Stimulated activated CD4-positive, alpha-beta T cell treated with anti-CD3 and anti-CD28 coated beads, Interleukin-15, amount 100 ng/mL, for 1 hour (primary cell): ENCODE data around the gene JMY.

Experiments
- DNase-seq, 2 donors: peaks; one replicate each; pipeline ENCODE4 v3.0.0-alpha.2; 2020; ENCODE audit warnings: low read depth in 1 of 2, low spot score in 1 of 2

Gene JMY

GRCh38 chr5:79285285-79285684 is 49.4 kb downstream of the JMY start:
- DNase-seq = no peak

GRCh38 chr5:79285833-79286232 is 49.9 kb downstream of the JMY start:
- DNase-seq = no peak

- no peak for DNase-seq
These were observed 51.4 kb downstream of the JMY start for GRCh38 chr5:79287380-79287779.

- DNase-seq = no peak
These were observed 52.0 kb downstream of the JMY start for GRCh38 chr5:79287907-79288306.

GRCh38 chr5:79295029-79295428 is 59.1 kb downstream of the JMY start:
- DNase-seq = no peak

- DNase-seq = no peak
These were observed 61.7 kb downstream of the JMY start for GRCh38 chr5:79297661-79298060.

GRCh38 chr5:79301046-79301712 is 65.2 kb downstream of the JMY start:
- DNase-seq = no peak

- DNase-seq = no peak
These were observed 66.5 kb downstream of the JMY start for GRCh38 chr5:79302454-79302853.

- DNase-seq = no peak
These were observed 69.8 kb downstream of the JMY start for GRCh38 chr5:79305706-79306105.

- DNase-seq = no peak
These were observed 83.1 kb downstream of the JMY start for GRCh38 chr5:79318935-79319614.

GRCh38 chr5:79329453-79329852 is 93.5 kb downstream of the JMY start:
- no peak for DNase-seq

GRCh38 chr5:79330071-79330470 is 94.1 kb downstream of the JMY start:
- no peak for DNase-seq

- DNase-seq = no peak
These were observed 98.1 kb downstream of the JMY start for GRCh38 chr5:79333852-79334557.

GRCh38 chr5:79346420-79346824 is 110.5 kb downstream of the JMY start:
- no peak for DNase-seq

GRCh38 chr5:79349047-79349446 is 113.1 kb downstream of the JMY start:
- DNase-seq = no peak

GRCh38 chr5:79349881-79350280 is 114.0 kb downstream of the JMY start:
- DNase-seq = no peak

- no peak for DNase-seq
These were observed 121.5 kb downstream of the JMY start for GRCh38 chr5:79357398-79357797.
